ENCODE results near the gene TSSC4.

Gene TSSC4

DNA sequence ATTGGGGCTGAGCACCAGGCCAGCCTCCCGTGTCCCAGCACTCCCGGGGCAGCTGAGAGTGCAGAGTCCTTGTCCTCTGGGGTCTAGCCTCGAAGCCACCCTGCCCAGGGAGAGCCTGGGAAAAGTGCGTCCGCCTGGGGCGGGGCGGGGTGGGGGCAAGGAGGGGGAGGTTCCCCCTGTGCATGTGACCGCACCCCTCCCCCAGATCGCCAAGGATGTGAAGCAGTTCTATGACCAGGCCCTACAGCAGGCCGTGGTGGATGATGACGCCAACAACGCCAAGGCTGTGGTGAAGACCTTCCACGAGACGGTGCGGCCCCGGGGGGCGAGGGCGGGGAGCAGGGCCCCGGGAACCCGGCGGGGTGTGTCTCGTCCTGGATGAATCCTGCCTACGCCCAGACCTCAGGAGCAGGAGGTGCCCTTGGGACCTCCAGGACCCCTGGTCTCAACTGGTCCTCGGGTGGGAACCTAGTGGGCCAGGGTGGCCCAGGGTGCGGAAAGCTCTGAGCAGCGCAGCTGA lies 5.3 kb upstream of the TSSC4 start:
- 0 out of 2 replicates have a peak, but pooled peaks cover 5% of the 10 kb centered on the region for H3K36me3 ChIP-seq (ENCODE audit: insufficient read depth, low read length)
- peaks cover 29% of the 10 kb centered on the region for H3K79me2 ChIP-seq (ENCODE audit: control insufficient read depth, insufficient read depth, low read length, unreplicated experiment)
- peaks cover 19% of the 10 kb centered on the region for H3K4me1 ChIP-seq (ENCODE audit: control insufficient read depth, insufficient read depth, low read length, unreplicated experiment)
- H3K27me3 ChIP-seq (ENCODE audit: insufficient read depth, low read length), result no peaks in the 10 kb centered on the region
- H2AFZ ChIP-seq (ENCODE audit: low read length, unreplicated experiment), result no peak overlapping the region
- H3K4me3 ChIP-seq (ENCODE audit: low read depth, low read length), result no peak overlapping the region
- no peak overlapping the region for H3K27ac ChIP-seq (ENCODE audit: low read depth, low read length)

DNA sequence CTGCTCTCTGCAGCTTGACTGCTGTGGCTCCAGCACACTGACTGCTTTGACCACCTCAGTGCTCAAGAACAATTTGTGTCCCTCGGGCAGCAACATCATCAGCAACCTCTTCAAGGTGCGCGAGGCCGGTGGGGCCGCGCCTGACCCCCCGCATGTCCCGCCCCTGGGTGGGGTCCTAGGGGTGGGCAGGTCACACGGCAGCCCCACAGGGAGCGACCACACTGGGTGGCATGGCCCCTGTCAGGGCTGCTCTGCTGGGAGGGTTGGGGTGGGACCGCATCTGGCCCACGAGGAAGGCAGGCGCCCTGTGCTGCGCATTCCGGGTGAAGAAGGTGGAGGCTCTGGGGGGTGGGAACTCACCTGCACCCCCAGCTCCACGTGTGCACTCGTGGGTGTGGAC lies 4.7 kb upstream of the TSSC4 start:
- H3K4me3 ChIP-seq (ENCODE audit: low read depth, low read length), result no peak overlapping the region
- H3K4me1 ChIP-seq (ENCODE audit: control insufficient read depth, insufficient read depth, low read length, unreplicated experiment), result peaks cover 14% of the 10 kb centered on the region
- no peaks in the 10 kb centered on the region for H3K27me3 ChIP-seq (ENCODE audit: insufficient read depth, low read length)
- no peak overlapping the region for H3K27ac ChIP-seq (ENCODE audit: low read depth, low read length)
- H3K36me3 ChIP-seq (ENCODE audit: insufficient read depth, low read length), result 0 out of 2 replicates have a peak, but pooled peaks cover 5% of the 10 kb centered on the region
- H2AFZ ChIP-seq (ENCODE audit: low read length, unreplicated experiment), result no peak overlapping the region
- H3K79me2 ChIP-seq (ENCODE audit: control insufficient read depth, insufficient read depth, low read length, unreplicated experiment), result peaks cover 26% of the 10 kb centered on the region

DNA sequence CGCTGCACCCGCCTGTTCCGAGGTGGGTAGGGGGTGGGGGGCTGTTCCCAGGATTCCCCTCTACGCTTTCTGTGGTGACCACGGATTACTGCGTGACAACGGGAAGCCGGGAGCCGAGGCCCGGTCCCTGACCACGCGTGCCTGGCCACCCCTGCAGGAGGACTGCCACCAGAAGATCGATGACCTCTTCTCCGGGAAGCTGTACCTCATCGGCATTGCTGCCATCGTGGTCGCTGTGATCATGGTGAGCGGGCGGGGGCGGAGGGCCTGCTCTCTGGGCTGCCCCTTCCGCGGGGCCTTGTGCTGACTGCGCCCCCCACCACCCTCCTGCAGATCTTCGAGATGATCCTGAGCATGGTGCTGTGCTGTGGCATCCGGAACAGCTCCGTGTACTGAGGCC lies 4.1 kb upstream of the TSSC4 start:
- Histone ChIP-seq H3K27ac (ENCODE audit: low read depth, low read length) (no peak overlapping the region), H3K4me1 (ENCODE audit: control insufficient read depth, insufficient read depth, low read length, unreplicated experiment) (peaks cover 12% of the 10 kb centered on the region), H3K4me3 (ENCODE audit: low read depth, low read length) (no peak overlapping the region), H3K27me3 (ENCODE audit: insufficient read depth, low read length) (no peaks in the 10 kb centered on the region), H3K36me3 (ENCODE audit: insufficient read depth, low read length) (0 out of 2 replicates have a peak, but pooled peaks cover 5% of the 10 kb centered on the region), H3K79me2 (ENCODE audit: control insufficient read depth, insufficient read depth, low read length, unreplicated experiment) (peaks cover 27% of the 10 kb centered on the region), H2AFZ (ENCODE audit: low read length, unreplicated experiment) (no peak overlapping the region)

DNA sequence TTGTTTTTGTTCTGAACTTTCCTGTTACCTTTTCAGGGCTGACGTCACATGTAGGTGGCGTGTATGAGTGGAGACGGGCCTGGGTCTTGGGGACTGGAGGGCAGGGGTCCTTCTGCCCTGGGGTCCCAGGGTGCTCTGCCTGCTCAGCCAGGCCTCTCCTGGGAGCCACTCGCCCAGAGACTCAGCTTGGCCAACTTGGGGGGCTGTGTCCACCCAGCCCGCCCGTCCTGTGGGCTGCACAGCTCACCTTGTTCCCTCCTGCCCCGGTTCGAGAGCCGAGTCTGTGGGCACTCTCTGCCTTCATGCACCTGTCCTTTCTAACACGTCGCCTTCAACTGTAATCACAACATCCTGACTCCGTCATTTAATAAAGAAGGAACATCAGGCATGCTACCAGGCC lies 3.5 kb upstream of the TSSC4 start:
- no peak overlapping the region for H2AFZ ChIP-seq (ENCODE audit: low read length, unreplicated experiment)
- H3K79me2 ChIP-seq (ENCODE audit: control insufficient read depth, insufficient read depth, low read length, unreplicated experiment), result peaks cover 27% of the 10 kb centered on the region
- H3K4me1 ChIP-seq (ENCODE audit: control insufficient read depth, insufficient read depth, low read length, unreplicated experiment), result peaks cover 16% of the 10 kb centered on the region
- H3K27ac ChIP-seq (ENCODE audit: low read depth, low read length), result no peak overlapping the region
- H3K27me3 ChIP-seq (ENCODE audit: insufficient read depth, low read length), result no peaks in the 10 kb centered on the region
- 0 out of 2 replicates have a peak, but pooled peaks cover 5% of the 10 kb centered on the region for H3K36me3 ChIP-seq (ENCODE audit: insufficient read depth, low read length)
- H3K4me3 ChIP-seq (ENCODE audit: low read depth, low read length), result no peak overlapping the region

GRCh38 chr11:2398664-2399355 lies 1.7 kb upstream of the TSSC4 start:
- H3K27ac ChIP-seq (ENCODE audit: low read depth, low read length), result peak overlapping the region; percentile 94

GRCh38 chr11:2399488-2400068 lies 972 bp upstream of the TSSC4 start:
- Histone ChIP-seq H3K36me3 (ENCODE audit: insufficient read depth, low read length) (0 out of 2 replicates have a peak, but pooled peaks cover 5% of the 10 kb centered on the region), H2AFZ (ENCODE audit: low read length, unreplicated experiment) (no peak overlapping the region), H3K4me1 (ENCODE audit: control insufficient read depth, insufficient read depth, low read length, unreplicated experiment) (peaks cover 19% of the 10 kb centered on the region)

More at GRCh38 chr11:2398664-2399355, 1.7 kb upstream of the TSSC4 start:
- Histone ChIP-seq H3K36me3 (ENCODE audit: insufficient read depth, low read length) (0 out of 2 replicates have a peak, but pooled peaks cover 5% of the 10 kb centered on the region), H3K4me3 (ENCODE audit: low read depth, low read length) (peak overlapping the region; percentile 98), H2AFZ (ENCODE audit: low read length, unreplicated experiment) (no peak overlapping the region), H3K27me3 (ENCODE audit: insufficient read depth, low read length) (no peaks in the 10 kb centered on the region), H3K79me2 (ENCODE audit: control insufficient read depth, insufficient read depth, low read length, unreplicated experiment) (peaks cover 25% of the 10 kb centered on the region), H3K4me1 (ENCODE audit: control insufficient read depth, insufficient read depth, low read length, unreplicated experiment) (peaks cover 19% of the 10 kb centered on the region)

DNA sequence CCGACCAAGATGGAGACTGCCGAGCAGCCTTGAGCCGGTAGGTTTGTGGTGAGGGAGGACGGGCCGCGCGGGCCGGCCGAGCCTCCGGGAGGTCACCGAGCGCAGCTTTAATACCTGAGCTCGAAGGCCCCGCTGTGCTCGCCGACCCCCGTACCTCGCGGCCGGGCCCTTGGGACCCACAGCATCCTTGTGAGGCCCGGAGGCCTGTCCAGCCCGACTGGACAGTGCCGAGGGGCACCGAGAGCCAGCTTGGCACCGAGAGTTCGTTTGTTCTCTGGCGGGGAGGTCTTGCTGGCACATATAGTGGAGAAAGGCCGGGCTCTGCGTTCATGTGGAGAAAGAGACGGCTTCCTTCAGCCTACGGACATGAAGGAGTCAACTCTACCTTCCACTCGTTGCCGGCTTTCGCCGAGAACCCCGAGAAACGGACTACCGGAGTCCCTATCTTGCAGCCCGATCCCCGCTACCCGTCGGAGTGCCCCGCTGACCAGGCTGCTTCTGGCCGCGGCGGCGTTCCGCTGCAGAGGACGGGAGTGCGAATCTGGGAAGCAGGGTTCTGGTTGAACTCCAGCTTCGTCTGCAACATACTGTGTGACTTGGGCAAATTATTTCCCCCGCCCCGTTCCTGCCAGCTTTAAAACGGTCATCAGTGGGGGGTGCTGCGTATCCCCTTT lies 349 bp downstream of the TSSC4 start:
- peak overlapping the region; percentile 98 for H3K4me3 ChIP-seq (ENCODE audit: low read depth, low read length)
- peaks cover 19% of the 10 kb centered on the region for H3K4me1 ChIP-seq (ENCODE audit: control insufficient read depth, insufficient read depth, low read length, unreplicated experiment)
- H3K27me3 ChIP-seq (ENCODE audit: insufficient read depth, low read length), result no peaks in the 10 kb centered on the region
- H3K36me3 ChIP-seq (ENCODE audit: insufficient read depth, low read length), result 0 out of 2 replicates have a peak, but pooled peaks cover 5% of the 10 kb centered on the region
- H2AFZ ChIP-seq (ENCODE audit: low read length, unreplicated experiment), result peak overlapping the region; percentile 40
- peaks cover 20% of the 10 kb centered on the region for H3K79me2 ChIP-seq (ENCODE audit: control insufficient read depth, insufficient read depth, low read length, unreplicated experiment)
- H3K27ac ChIP-seq (ENCODE audit: low read depth, low read length), result peak overlapping the region; percentile 59

More at GRCh38 chr11:2399488-2400068, 972 bp upstream of the TSSC4 start:
- H3K79me2 ChIP-seq (ENCODE audit: control insufficient read depth, insufficient read depth, low read length, unreplicated experiment), result peaks cover 25% of the 10 kb centered on the region
- no peaks in the 10 kb centered on the region for H3K27me3 ChIP-seq (ENCODE audit: insufficient read depth, low read length)
- H3K4me3 ChIP-seq (ENCODE audit: low read depth, low read length), result peak overlapping the region; percentile 98
- H3K27ac ChIP-seq (ENCODE audit: low read depth, low read length), result peak overlapping the region; percentile 94

GRCh38 chr11:2401436-2401984 lies 960 bp downstream of the TSSC4 start:
- Histone ChIP-seq H2AFZ (ENCODE audit: low read length, unreplicated experiment) (no peak overlapping the region), H3K4me3 (ENCODE audit: low read depth, low read length) (peak overlapping the region; percentile 98), H3K36me3 (ENCODE audit: insufficient read depth, low read length) (0 out of 2 replicates have a peak, but pooled peaks cover 5% of the 10 kb centered on the region), H3K27me3 (ENCODE audit: insufficient read depth, low read length) (no peaks in the 10 kb centered on the region), H3K27ac (ENCODE audit: low read depth, low read length) (peak overlapping the region; percentile 59; the same call in 1 of the 2 replicates), H3K4me1 (ENCODE audit: control insufficient read depth, insufficient read depth, low read length, unreplicated experiment) (peaks cover 19% of the 10 kb centered on the region), H3K79me2 (ENCODE audit: control insufficient read depth, insufficient read depth, low read length, unreplicated experiment) (peaks cover 20% of the 10 kb centered on the region)

DNA sequence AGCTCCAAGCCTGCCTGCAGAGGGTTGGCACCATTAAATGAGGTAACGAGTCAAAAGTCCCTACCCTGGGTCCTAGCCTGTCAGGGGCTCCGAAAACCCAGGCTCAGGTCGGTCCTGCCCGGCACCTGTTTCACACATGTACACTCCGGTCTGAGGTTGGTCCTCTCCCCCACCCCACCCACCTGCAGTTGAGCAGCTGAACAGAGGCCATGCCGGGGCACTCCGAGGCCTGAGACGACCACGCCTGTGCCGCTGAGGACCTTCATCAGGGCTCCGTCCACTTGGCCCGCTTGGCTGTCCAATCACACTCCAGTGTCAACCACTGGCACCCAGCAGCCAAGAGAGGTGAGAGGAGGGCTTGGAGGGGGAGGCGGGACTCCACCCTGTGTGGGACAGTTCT lies 1.6 kb downstream of the TSSC4 start:
- H3K27ac ChIP-seq (ENCODE audit: low read depth, low read length), result no peak overlapping the region

More for the DNA sequence above, 1.6 kb downstream of the TSSC4 start:
- Histone ChIP-seq H3K4me3 (ENCODE audit: low read depth, low read length) (peak overlapping the region; percentile 98), H3K79me2 (ENCODE audit: control insufficient read depth, insufficient read depth, low read length, unreplicated experiment) (peaks cover 20% of the 10 kb centered on the region), H3K27me3 (ENCODE audit: insufficient read depth, low read length) (no peaks in the 10 kb centered on the region), H3K4me1 (ENCODE audit: control insufficient read depth, insufficient read depth, low read length, unreplicated experiment) (peaks cover 19% of the 10 kb centered on the region), H2AFZ (ENCODE audit: low read length, unreplicated experiment) (no peak overlapping the region), H3K36me3 (ENCODE audit: insufficient read depth, low read length) (0 out of 2 replicates have a peak, but pooled peaks cover 5% of the 10 kb centered on the region)

All from ACC112 (cell line).